Thymus (tissue), 11 donors: ENCODE data around the gene PDK2. TPM values are rescaled to one million over a fixed set of nuclear protein-coding genes. Genes with fewer than 3 reads are reported as not detected.

ENCODE experiments used
- DNase-seq, 9 donors: peaks; one replicate each; pipeline ENCODE4 v3.0.0-alpha.2; 2013; ENCODE audit warnings: low spot score in 9 of 9, low read depth in 6 of 9, missing footprints in 1 of 9
- H3K27ac ChIP-seq, 2 donors: one replicate each; pipeline ENCODE4 v1.5.1; 2013; ENCODE audit warnings: control low read depth in 1 of 2, low read depth in 1 of 2, low read length in 1 of 2, mild to moderate bottlenecking in 1 of 2, moderate library complexity in 1 of 2
- H3K27me3 ChIP-seq, 2 donors: one replicate each; pipeline ENCODE4 v1.5.1; 2013; ENCODE audit warnings: low read length in 1 of 2; ENCODE audit not compliant: control insufficient read depth in 2 of 2, insufficient read depth in 1 of 2
- H3K36me3 ChIP-seq, 2 donors: one replicate each; pipeline ENCODE4 v1.5.1; 2013; ENCODE audit warnings: low read length in 1 of 2, mild to moderate bottlenecking in 1 of 2, moderate library complexity in 1 of 2; ENCODE audit not compliant: control insufficient read depth in 2 of 2, insufficient read depth in 2 of 2
- H3K4me1 ChIP-seq, 2 donors: one replicate each; pipeline ENCODE4 v1.5.1; 2013; ENCODE audit warnings: low read length in 2 of 2; ENCODE audit not compliant: control insufficient read depth in 2 of 2, insufficient read depth in 2 of 2
- H3K4me3 ChIP-seq, 2 donors: one replicate each; pipeline ENCODE4 v1.5.1; 2013; ENCODE audit warnings: low read length in 2 of 2, control low read depth in 1 of 2, mild to moderate bottlenecking in 1 of 2
- H3K9me3 ChIP-seq, 2 donors: one replicate each; pipeline ENCODE4 v1.5.1; 2013; ENCODE audit warnings: low read length in 1 of 2, mild to moderate bottlenecking in 1 of 2; ENCODE audit not compliant: control insufficient read depth in 2 of 2, insufficient read depth in 1 of 2
- WGBS: extraction: QIAGEN DNeasy Blood & Tissue Kit; methylation state at CpG from one replicate; pipeline ENCODE4 v1.1.7; 2013; 5-methylcytosine and 5-hydroxymethylcytosine counted together
- polyA plus RNA-seq: library from polyadenylated mRNA; stranded (reverse); fragments of 200-250 nt; gene quantifications from one replicate; pipeline ENCODE4 v1.2.3, GENCODE V29; 2013
- total RNA-seq: library from RNA; stranded (reverse); fragments of 120-200 nt; gene quantifications from one replicate; pipeline ENCODE4 v1.2.4, GENCODE V29; 2013
- donor health status: healthy.

PDK2 gene
- total and polyA plus RNA-seq, 2 donors: 10.7 to 14.5 TPM

- peak overlapping the region in 1 of 2 donors; percentile 10 for H3K27ac ChIP-seq
- H3K27me3 ChIP-seq: peaks cover 0 to 8% of the 10 kb centered on the region in 2 donors
- peak overlapping the region; percentile 42 for H3K4me3 ChIP-seq
- H3K9me3 ChIP-seq: no peaks in the 10 kb centered on the region
- WGBS: 3% methylated on average over 53 of the region's 53 CpGs
- H3K4me1 ChIP-seq: peaks cover 5 to 23% of the 10 kb centered on the region in 2 donors
- DNase-seq: peak; percentile 75 to 96 (median 90)
- H3K36me3 ChIP-seq: no peaks in the 10 kb centered on the region
Measured at GRCh38 chr17:50161023-50161910, 66.1 kb downstream of the PDK2 start.

Other genes starting within 250 kb of the PDK2 start
- gene TAC4, start 247.3 kb upstream of the PDK2 start, total RNA-seq: 0.14 TPM
- 0.32 TPM for gene TAC4, start 247.3 kb upstream of the PDK2 start, polyA plus RNA-seq
- 0.09 TPM for gene DLX4, start 126.2 kb upstream of the PDK2 start, total RNA-seq
- gene DLX4, start 126.2 kb upstream of the PDK2 start, polyA plus RNA-seq: 0.46 TPM
- gene DLX3, start 100.1 kb upstream of the PDK2 start, total RNA-seq: 0.09 TPM
- gene DLX3, start 100.1 kb upstream of the PDK2 start, polyA plus RNA-seq: 1.1 TPM
- 9.1 TPM for gene ITGA3, start 39.2 kb upstream of the PDK2 start, total RNA-seq
- gene ITGA3, start 39.2 kb upstream of the PDK2 start, polyA plus RNA-seq: 27.7 TPM
- gene SAMD14, start 34.8 kb downstream of the PDK2 start, total RNA-seq: 0.42 TPM
- 0.62 TPM for gene SAMD14, start 34.8 kb downstream of the PDK2 start, polyA plus RNA-seq
- gene PPP1R9B, start 55.3 kb downstream of the PDK2 start, total RNA-seq: 26.8 TPM
- gene PPP1R9B, start 55.3 kb downstream of the PDK2 start, polyA plus RNA-seq: 47.9 TPM
- 1.7 TPM for gene SGCA, start 70.7 kb downstream of the PDK2 start, total RNA-seq
- gene SGCA, start 70.7 kb downstream of the PDK2 start, polyA plus RNA-seq: 5.4 TPM
- 29.5 TPM for gene COL1A1, start 106.3 kb downstream of the PDK2 start, total RNA-seq
- 14.4 TPM for gene COL1A1, start 106.3 kb downstream of the PDK2 start, polyA plus RNA-seq
- gene TMEM92, start 179.1 kb downstream of the PDK2 start, total RNA-seq: 0.09 TPM
- gene TMEM92, start 179.1 kb downstream of the PDK2 start, polyA plus RNA-seq: 0.09 TPM